Trophoblast cell (in vitro differentiated cells and primary cell): ENCODE measurements around the gene BICD2.

ENCODE experiments used
- DNase-seq, 2 donors: peaks; one replicate each; pipeline ENCODE4 v3.0.0-alpha.2; 2016
- H2AFZ ChIP-seq: 2 replicates; pipeline ENCODE4 v1.6.1; 2013; ENCODE audit warnings: low read length, moderate library complexity, mild to moderate bottlenecking; ENCODE audit not compliant: insufficient read depth, poor library complexity
- H2AK5ac ChIP-seq: 2 replicates; pipeline ENCODE4 v1.6.1; 2013; ENCODE audit warnings: mild to moderate bottlenecking, low read length
- H2BK120ac ChIP-seq: 2 replicates; pipeline ENCODE4 v1.6.1; 2013; ENCODE audit warnings: low read length, mild to moderate bottlenecking, moderate library complexity; ENCODE audit not compliant: insufficient read depth, poor library complexity
- H2BK12ac ChIP-seq: 2 replicates; pipeline ENCODE4 v1.6.1; 2013; ENCODE audit warnings: mild to moderate bottlenecking, low read length, moderate library complexity
- H2BK5ac ChIP-seq: 2 replicates; pipeline ENCODE4 v1.6.1; 2013; ENCODE audit warnings: low read length, low read depth, moderate library complexity, mild to moderate bottlenecking; ENCODE audit not compliant: poor library complexity
- H3K14ac ChIP-seq: 2 replicates; pipeline ENCODE4 v1.6.1; 2013; ENCODE audit warnings: mild to moderate bottlenecking, low read length
- H3K18ac ChIP-seq: 2 replicates; pipeline ENCODE4 v1.6.1; 2013; ENCODE audit warnings: mild to moderate bottlenecking, low read length
- H3K23ac ChIP-seq: 2 replicates; pipeline ENCODE4 v1.6.1; 2013; ENCODE audit warnings: low read length
- H3K27ac ChIP-seq: 2 replicates; pipeline ENCODE4 v1.5.1; 2013; ENCODE audit warnings: low read depth, mild to moderate bottlenecking, inconsistent platforms, low read length, moderate library complexity
- H3K27me3 ChIP-seq: 2 replicates; pipeline ENCODE4 v1.6.1; 2013; ENCODE audit warnings: inconsistent platforms, mild to moderate bottlenecking, low read length, moderate library complexity; ENCODE audit not compliant: insufficient read depth
- H3K36me3 ChIP-seq, 2 experiments: 1 replicate in 1 of 2; 2 replicates in 1 of 2; pipeline ENCODE4 v1.6.1; 2013; ENCODE audit warnings: low read length in 2 of 2, mild to moderate bottlenecking in 2 of 2, moderate library complexity in 1 of 2; ENCODE audit not compliant: insufficient read depth in 2 of 2, control insufficient read depth in 1 of 2
- H3K4ac ChIP-seq: 2 replicates; pipeline ENCODE4 v1.6.1; 2013; ENCODE audit warnings: low read depth, mild to moderate bottlenecking, low read length, moderate library complexity
- H3K4me1 ChIP-seq, 2 experiments: 1 replicate in 1 of 2; 2 replicates in 1 of 2; pipeline ENCODE4 v1.6.1; 2013; ENCODE audit warnings: low read length in 2 of 2, mild to moderate bottlenecking in 2 of 2, moderate library complexity in 1 of 2; ENCODE audit not compliant: insufficient read depth in 2 of 2, control insufficient read depth in 1 of 2
- H3K4me2 ChIP-seq: 2 replicates; pipeline ENCODE4 v1.6.1; 2013; ENCODE audit warnings: inconsistent platforms, mild to moderate bottlenecking, low read length, moderate library complexity
- H3K4me3 ChIP-seq: 2 replicates; pipeline ENCODE4 v1.5.1; 2013; ENCODE audit warnings: mild to moderate bottlenecking, low read depth, low read length, inconsistent platforms
- H3K79me1 ChIP-seq: one replicate; pipeline ENCODE4 v1.6.1; 2013; ENCODE audit warnings: low read length
- H3K79me2 ChIP-seq: 2 replicates; pipeline ENCODE4 v1.6.1; 2013; ENCODE audit warnings: low read length, mild to moderate bottlenecking; ENCODE audit not compliant: control insufficient read depth, insufficient read depth, poor library complexity
- H3K9ac ChIP-seq: 2 replicates; pipeline ENCODE4 v1.6.1; 2013; ENCODE audit warnings: mild to moderate bottlenecking, low read length
- H3K9me3 ChIP-seq: 2 replicates; pipeline ENCODE4 v1.6.1; 2013; ENCODE audit warnings: low read depth, mild to moderate bottlenecking, control low read depth, inconsistent platforms, low read length; ENCODE audit not compliant: insufficient read depth
- H4K12ac ChIP-seq: 2 replicates; pipeline ENCODE4 v1.6.1; 2013; ENCODE audit warnings: low read depth, mild to moderate bottlenecking, low read length, moderate library complexity
- H4K8ac ChIP-seq: 2 replicates; pipeline ENCODE4 v1.6.1; 2013; ENCODE audit warnings: low read depth, mild to moderate bottlenecking, low read length, moderate library complexity
- H4K91ac ChIP-seq: one replicate; pipeline ENCODE4 v1.6.1; 2013; ENCODE audit warnings: low read depth, mild to moderate bottlenecking, low read length, moderate library complexity
- WGBS: extraction: QIAGEN DNeasy Blood & Tissue Kit; methylation state at CpG from one replicate; pipeline ENCODE4 v1.1.7; 2013; ENCODE audit warnings: missing lambda C conversion rate; ENCODE audit not compliant: insufficient read length, insufficient coverage; ENCODE audit errors: extremely low coverage; 5-methylcytosine and 5-hydroxymethylcytosine counted together

Gene BICD2

DNA sequence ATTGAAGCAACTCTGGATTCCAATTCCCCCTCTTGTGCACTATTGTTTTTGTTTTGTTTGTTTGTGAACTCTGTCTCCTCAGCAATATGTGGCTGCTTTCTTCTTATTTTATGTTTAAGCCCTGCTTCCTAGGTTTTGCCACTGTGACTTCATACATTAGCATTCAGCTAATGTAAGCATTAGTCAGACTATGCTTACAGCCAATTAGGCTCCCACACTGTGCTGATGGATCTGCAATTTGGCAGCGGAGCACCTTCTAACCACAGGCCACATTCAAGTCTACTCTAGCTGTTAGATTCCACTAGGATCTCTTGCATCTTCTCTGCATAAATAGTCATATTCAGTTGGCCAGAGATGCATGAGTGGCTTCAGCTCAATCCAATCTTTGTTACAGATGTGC is 9.6 kb upstream of the BICD2 start:
- Histone ChIP-seq H2AK5ac (no peak overlapping the region), H2BK120ac (no peak overlapping the region), H3K9me3 (peaks cover 2% of the 10 kb centered on the region), H3K79me2 (no peaks in the 10 kb centered on the region), H3K14ac (no peak overlapping the region), H3K4me2 (no peak overlapping the region), H4K8ac (no peak overlapping the region), H4K91ac (no peak overlapping the region), H3K36me3 (no peaks in the 10 kb centered on the region), H3K4ac (no peak overlapping the region), H3K27ac (no peak overlapping the region), H3K9ac (no peak overlapping the region), H3K23ac (no peak overlapping the region), H3K27me3 (no peaks in the 10 kb centered on the region), H2AFZ (no peak overlapping the region), H4K12ac (no peak overlapping the region), H3K4me1 (peaks cover 0 to 5% of the 10 kb centered on the region in 2 experiments), H2BK5ac (no peak overlapping the region), H2BK12ac (no peak overlapping the region), H3K79me1 (peaks cover 5% of the 10 kb centered on the region), H3K4me3 (no peak overlapping the region), H3K18ac (no peak overlapping the region)
- no peak for DNase-seq
- WGBS, result no CpG with 5 or more reads among the region's 1 CpG

DNA sequence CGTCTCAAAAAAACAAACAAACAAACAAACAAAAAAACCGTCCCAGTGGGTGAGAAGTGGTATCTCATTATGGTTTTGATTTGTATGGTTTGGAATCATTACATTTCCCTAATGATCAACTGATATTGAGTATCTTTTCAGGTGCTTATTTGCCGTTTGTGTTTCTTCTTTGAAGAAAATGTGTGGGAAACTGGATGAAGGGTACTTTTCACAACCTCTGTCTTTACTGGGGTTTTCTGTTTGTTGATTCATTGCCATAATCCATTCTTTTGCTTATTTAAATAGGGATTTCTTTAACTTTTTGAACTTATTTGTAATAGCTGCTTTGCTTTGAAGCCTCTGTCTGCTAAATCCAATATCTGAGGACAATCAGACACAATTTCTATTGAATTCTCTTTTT is 9.2 kb upstream of the BICD2 start:
- DNase-seq, result no peak
- no peak overlapping the region for H3K4me2 ChIP-seq
- no peak overlapping the region for H4K12ac ChIP-seq
- H2AFZ ChIP-seq, result no peak overlapping the region
- H4K8ac ChIP-seq, result no peak overlapping the region
- WGBS, result no CpG with 5 or more reads among the region's 3 CpGs
- H3K4me3 ChIP-seq, result no peak overlapping the region
- peaks cover 2% of the 10 kb centered on the region for H3K9me3 ChIP-seq
- H3K18ac ChIP-seq, result no peak overlapping the region
- H3K27me3 ChIP-seq, result no peaks in the 10 kb centered on the region
- no peak overlapping the region for H2BK5ac ChIP-seq
- H2BK12ac ChIP-seq, result no peak overlapping the region
- no peak overlapping the region for H2BK120ac ChIP-seq
- H4K91ac ChIP-seq, result no peak overlapping the region
- no peak overlapping the region for H3K9ac ChIP-seq
- no peaks in the 10 kb centered on the region for H3K79me2 ChIP-seq
- no peak overlapping the region for H3K14ac ChIP-seq
- no peak overlapping the region for H3K27ac ChIP-seq
- H2AK5ac ChIP-seq, result no peak overlapping the region
- H3K36me3 ChIP-seq, result no peaks in the 10 kb centered on the region
- H3K79me1 ChIP-seq, result peaks cover 5% of the 10 kb centered on the region
- H3K4ac ChIP-seq, result no peak overlapping the region
- no peak overlapping the region for H3K23ac ChIP-seq
- peaks cover 0 to 5% of the 10 kb centered on the region in 2 experiments for H3K4me1 ChIP-seq

DNA sequence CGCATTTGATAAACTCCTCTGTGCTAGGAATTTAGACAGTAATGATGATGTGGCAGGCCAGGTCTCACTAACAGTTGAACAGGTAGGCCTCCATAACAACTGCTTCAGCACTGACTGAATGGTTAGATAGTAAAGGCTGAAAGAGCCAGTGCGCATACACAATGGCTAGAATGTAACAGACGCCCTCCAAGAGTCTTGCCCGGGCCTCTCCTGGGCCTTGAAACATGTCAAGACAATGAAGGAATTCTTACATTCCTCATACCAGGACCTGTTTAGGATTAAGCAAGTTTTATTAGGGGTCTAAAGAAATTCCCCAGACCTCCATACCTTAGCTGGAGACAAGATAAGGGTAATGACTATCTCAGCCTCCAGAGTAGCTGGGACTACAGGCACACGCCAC is 6.7 kb upstream of the BICD2 start:
- Histone ChIP-seq H4K8ac (no peak overlapping the region), H4K91ac (no peak overlapping the region), H2BK5ac (no peak overlapping the region), H2BK12ac (no peak overlapping the region), H3K9ac (no peak overlapping the region), H3K4ac (no peak overlapping the region), H4K12ac (no peak overlapping the region), H2AK5ac (no peak overlapping the region), H3K79me2 (no peaks in the 10 kb centered on the region), H2BK120ac (no peak overlapping the region), H3K9me3 (no peaks in the 10 kb centered on the region), H3K4me3 (no peak overlapping the region), H3K18ac (no peak overlapping the region), H3K4me2 (no peak overlapping the region), H3K36me3 (no peaks in the 10 kb centered on the region), H3K27me3 (no peaks in the 10 kb centered on the region), H3K27ac (no peak overlapping the region), H3K4me1 (peaks cover 0 to 5% of the 10 kb centered on the region in 2 experiments), H3K79me1 (peaks cover 5% of the 10 kb centered on the region), H3K14ac (no peak overlapping the region), H2AFZ (no peak overlapping the region), H3K23ac (no peak overlapping the region)
- no peak for DNase-seq
- no CpG with 5 or more reads among the region's 5 CpGs for WGBS

DNA sequence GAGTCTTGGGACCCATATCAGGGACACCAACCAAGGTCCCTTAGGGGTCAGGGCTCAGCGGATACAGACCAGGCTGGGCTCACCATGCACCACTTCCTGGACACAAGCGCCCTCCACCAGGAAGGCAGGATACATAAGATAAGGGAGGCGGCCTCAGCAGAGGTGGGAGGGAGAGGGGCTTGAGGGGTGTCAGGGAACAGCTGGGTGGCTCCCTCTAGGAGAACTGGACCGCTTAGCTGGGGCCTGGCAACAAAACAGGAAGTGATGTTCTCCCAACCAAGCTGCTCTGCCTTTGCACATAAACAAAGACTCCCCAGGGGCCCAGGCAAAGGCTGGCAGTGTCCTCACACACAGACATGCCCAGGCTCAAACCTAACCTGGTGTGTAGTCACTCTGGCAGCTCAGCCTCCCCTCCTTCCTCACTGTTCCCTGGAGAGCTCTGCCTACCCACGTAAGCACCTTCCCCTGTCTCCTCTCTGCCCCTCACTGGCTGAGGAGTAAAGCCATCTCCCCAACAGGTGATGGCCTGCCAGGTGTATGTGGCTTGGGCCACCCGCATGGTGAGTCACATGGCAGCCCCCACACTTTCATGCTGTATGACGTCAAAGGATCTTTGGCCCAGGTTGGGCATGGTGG is 5.8 kb upstream of the BICD2 start:
- Histone ChIP-seq H3K14ac (peak overlapping the region; percentile 19), H2BK120ac (peak overlapping the region; percentile 10), H3K4ac (peak overlapping the region; percentile 2)

More for the DNA sequence above, 5.8 kb upstream of the BICD2 start:
- Histone ChIP-seq H3K23ac (no peak overlapping the region), H3K79me2 (no peaks in the 10 kb centered on the region), H4K8ac (peak overlapping the region; percentile 20), H3K9ac (no peak overlapping the region), H2AK5ac (peak overlapping the region; percentile 9), H4K12ac (no peak overlapping the region), H4K91ac (peak overlapping the region; percentile 7), H3K18ac (no peak overlapping the region), H3K9me3 (no peaks in the 10 kb centered on the region), H3K27me3 (no peaks in the 10 kb centered on the region), H2BK12ac (peak overlapping the region; percentile 62), H2AFZ (peak overlapping the region; percentile 38), H3K4me1 (peaks cover 0 to 12% of the 10 kb centered on the region in 2 experiments), H3K4me2 (no peak overlapping the region), H3K4me3 (no peak overlapping the region), H3K27ac (no peak overlapping the region), H2BK5ac (no peak overlapping the region), H3K36me3 (no peaks in the 10 kb centered on the region), H3K79me1 (peaks cover 8% of the 10 kb centered on the region)
- no peak for DNase-seq
- WGBS, result no CpG with 5 or more reads among the region's 7 CpGs
